NCI-H1436 treated with DMSO at 0.1 percent for 48 hours (cell line): Measurements from ENCODE around the gene B3GAT2.

ENCODE experiments used
- DNase-seq: peaks from one replicate; lab custom pipeline; 2025; lab: John Stamatoyannopoulos, UW

Gene B3GAT2

DNA sequence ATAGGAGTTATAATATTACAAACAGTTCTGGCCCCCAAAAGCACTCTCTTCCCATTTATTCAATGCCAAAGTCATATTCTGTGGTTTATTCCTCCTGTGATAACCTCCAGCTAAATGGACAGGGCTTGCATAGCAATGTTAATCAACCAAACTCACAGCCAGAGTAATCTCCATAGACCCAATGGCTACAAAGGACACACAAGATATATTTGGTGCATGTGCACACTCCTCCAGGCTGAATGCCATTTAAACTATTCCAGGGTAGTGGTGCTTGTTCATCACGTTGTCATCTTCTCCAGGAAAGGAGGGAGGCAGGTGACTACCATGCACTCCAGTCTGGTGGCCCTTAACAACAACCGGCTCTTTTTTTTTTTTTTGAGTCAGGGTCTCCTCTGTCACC is 56.8 kb downstream of the B3GAT2 start:
- no peak for DNase-seq

DNA sequence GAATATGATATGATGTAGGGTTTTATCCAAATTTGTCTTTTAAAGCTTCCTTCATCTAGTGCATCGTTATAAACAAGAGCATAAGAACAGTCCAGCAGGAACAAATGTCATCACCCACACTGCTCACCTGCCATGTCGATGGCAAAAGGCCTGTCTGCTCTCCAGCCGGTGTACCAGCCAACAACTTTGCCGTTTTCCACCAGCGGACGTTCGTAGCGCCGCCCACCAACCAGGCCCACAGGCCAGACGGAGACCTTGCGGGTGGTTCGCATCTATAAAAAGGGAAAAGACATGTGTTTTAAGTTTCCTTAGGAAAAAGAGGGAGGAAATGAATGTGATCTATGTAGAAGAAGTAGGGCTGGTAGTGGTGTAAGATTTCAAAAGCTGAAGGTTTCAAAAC is 62.9 kb downstream of the B3GAT2 start:
- DNase-seq, result no peak

DNA sequence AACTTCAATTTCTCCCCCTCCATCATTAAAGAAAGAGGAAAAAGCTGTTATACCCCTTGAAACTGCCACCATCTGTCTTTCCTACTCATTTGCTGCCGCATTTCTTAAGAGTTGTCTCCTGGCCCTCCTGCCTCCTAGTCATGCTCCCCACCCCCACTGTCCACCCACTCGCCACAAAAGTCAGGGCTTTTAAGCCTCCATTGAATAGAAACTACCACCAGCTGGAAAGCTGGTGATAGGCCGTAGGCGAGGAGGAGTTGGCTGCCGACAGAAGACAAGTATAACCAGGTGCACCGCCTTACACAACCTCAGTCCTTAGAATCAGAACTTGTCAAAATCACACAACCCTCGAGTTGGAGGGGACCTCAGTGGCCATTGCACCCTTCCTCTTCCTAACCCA is 67.6 kb downstream of the B3GAT2 start:
- DNase-seq, result no peak

DNA sequence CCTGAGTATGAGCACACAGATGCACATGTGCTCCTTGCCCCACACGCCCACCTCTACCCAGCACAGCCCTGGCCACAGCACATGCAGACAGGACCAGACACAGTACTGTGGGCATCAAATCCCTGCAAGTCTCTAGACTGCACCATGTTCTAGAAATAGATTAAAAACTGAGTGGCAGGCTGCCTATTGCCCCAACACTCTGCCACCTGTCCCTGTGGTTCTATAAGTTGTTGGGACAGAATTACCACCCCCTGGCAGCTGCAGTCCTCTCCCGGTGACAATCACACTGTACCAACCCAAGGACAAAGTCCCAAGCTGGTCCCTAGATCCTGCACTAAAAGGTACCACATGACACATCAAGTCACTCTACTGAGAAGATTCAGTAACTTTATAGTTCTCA is 70.2 kb downstream of the B3GAT2 start:
- no peak for DNase-seq

DNA sequence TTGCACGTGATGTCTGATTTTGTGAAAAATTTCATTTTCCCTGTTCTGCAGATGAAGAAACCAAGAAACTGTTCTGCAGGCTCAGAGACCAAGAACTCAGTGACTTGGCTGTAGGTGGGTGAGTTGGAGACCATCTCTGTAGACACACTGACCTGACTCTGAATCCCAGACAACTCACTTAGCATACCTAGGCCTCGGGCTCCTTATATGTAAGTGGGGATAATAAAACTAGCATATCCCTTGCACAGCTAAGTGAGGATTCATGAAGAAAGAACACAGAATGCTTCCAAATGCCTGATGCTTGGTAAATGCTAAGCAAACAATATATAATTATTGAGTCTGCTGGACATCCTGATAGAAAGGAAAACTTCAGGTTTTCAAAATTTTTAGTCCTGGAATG is 70.8 kb downstream of the B3GAT2 start:
- DNase-seq, result no peak

DNA sequence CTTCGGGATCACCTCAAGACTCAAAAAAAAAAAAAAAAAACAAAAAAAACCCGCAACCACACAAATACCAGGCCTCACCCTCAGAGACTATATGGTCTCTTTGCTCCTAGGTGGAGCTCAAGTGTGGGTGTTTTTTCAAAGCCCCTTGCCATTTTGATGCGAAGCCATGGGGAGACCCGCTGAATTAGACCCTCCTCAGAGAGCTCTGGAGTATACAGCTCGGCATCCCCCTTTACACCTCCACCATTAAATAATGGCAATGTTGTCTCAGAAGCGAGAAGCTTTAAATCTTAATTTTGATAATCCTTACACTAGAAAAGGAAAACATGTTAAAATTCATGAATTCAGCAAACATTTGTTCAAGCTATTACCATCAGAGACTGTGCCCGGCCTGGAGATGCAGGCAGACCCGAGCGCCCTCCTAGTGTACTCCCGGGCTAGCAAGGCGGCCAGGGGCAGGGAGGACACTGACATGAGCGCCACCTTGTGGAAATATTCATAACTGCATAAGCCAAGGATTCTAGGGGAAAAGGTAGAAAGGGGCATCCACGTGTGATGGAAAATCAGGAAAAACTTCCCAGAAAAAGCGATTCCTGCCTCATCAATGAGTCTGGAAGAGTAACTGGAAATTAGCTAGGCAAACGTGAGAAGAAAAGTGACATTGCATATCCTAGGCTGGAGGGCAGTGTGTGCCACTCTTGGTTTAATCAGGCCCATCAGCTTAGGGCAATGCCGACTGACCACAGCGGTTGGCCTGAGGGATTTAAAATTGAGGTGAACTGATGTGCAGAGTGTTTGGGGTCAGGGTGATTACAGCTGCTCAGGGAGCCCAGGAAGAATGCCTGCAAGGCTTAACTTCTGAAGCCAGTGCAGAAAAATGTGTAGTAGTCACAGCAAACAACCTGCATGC is 72.5 kb downstream of the B3GAT2 start:
- no peak for DNase-seq

DNA sequence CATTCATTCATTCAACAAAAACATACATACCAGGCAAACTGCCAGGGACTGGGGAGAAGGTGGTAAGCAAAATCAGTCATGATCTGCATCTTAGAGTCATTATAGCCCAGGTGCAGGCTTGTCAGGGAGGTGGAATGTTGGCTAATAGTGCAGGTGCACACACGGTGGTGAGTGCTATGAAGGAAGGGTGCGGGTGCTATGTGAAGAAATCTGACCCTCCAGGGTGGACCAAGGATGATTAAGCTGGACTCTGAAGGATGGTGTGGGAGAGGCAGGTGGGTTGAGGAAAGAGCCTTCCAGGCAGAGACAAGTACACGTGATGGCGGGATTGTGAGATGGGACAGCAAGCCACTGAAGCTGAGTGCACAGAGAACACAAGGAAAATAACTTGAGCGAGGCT is 77.4 kb downstream of the B3GAT2 start:
- no peak for DNase-seq

DNA sequence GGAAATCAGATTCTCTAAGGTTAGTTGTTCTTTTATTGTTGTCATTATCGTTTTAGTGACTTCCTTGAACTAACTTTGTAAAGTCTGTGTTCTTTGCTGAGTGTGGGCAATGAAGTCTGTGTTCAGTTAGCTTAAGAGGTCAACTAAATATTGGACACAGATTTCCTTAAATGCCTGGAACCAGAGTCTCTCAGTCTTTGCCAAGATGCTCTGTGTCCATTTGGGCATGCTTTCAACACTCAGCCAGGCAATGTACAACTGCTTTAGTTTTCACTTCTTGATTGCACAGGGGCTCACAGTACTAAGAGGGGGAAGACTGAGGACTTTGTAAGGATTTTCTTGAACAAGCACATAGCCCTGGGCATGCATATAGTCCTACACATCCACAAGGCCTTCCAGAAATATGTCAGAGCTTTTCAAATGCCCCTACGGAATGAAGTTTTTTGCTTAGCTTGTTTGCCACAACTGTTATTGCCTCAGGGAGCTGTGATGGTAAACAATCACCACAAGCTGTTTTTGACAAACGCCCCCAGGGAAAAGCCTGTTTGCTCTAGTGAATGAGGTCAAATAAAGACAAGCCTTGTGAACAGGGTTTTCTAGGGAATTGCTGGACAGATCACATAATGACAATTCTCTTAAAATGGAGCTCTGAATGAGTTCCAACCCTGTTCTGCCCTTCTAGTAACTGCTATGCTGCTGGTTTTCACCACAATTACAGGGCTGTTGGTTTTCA is 82.5 kb downstream of the B3GAT2 start:
- DNase-seq, result no peak

DNA sequence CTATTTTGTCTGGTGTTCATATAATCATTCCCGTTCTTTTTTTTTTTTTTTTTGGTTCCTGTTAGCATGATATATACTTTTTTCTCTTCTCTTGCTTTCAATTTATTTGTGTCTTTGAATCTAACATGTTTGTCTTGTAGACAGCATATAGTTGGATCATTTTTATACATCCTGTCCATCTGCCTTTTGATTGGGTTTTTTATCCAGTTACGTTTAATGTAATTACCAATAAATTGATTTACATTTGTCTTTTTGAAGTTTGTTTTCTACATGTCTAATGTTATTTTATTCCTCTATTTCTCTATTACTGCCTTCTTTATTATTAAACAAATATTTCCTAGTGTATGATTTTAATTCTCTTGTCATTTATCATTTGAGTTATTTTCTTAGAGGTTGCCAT is 84.4 kb downstream of the B3GAT2 start:
- no peak for DNase-seq

DNA sequence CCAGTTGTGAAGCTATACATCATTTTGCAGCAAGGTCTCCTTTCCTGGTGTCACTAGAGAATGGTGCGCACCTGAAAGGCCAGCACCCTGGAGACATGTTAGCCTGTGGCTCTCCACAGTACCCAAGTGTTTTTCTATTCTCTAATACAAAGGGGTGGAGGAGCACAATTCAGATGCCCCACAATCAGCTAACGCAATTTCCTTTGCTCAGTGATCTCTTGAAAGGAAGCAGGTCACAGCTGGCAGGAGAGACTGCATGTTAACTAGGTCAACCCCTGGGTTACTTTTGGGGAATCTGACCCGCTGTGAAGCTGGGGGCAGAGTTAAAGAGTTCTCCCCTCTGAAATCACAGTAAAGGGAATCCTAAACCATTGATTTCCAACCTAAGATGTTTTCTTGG is 92.5 kb downstream of the B3GAT2 start:
- DNase-seq, result no peak

DNA sequence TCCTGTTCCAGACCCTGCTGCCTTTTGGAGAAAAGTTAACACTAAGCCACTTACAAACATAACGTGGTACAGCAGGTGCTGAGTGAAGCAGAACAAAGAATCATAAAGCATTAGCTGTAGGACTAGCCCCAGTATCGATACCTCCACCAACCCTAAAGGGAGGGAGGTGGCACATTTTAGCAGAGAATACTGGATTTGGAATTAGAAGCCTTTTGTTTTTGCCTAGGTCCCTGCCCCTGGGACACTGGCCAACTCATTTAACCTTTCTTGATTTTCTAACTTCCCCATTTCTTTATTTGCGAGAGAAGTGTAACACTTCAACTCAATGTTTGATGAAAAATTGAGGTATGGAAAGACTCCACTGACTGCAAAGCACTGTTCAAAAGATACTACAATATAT is 93.5 kb downstream of the B3GAT2 start:
- no peak for DNase-seq

DNA sequence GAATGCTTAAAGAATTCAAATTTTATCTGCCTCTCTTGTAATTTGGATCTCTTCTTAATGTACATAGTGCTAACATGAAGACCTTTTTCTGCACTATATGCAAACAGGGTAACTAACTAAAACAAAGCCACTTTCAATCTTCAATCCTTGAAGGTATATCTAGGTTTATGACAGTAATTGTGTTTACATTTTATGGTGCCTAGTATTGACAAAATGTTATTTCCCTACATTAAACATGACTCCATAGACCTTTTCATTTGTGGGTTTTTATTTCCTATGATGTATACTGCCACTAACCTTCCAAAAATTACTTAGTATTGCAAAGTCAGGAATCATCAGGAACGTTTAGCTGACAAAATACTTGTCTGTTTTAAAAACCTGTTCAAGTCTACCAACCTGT is 95.9 kb downstream of the B3GAT2 start:
- no peak for DNase-seq

DNA sequence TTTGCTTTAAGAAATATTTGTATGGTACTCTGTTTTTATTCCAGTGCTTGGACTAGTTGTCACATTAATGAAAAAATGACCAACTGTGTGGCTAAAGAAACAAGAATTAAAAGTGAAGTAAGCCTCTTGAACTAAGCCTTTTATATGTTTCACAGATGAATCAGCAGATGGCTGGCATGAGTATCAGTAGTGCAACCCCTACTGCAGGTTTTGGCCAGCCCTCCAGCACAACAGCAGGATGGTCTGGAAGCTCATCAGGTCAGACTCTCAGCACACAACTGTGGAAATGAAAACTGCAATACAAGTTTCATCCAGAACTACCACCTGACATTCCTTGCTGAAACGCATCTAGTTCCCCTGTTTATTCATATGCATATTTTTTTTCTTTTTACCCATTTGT is 96.8 kb downstream of the B3GAT2 start:
- no peak for DNase-seq

DNA sequence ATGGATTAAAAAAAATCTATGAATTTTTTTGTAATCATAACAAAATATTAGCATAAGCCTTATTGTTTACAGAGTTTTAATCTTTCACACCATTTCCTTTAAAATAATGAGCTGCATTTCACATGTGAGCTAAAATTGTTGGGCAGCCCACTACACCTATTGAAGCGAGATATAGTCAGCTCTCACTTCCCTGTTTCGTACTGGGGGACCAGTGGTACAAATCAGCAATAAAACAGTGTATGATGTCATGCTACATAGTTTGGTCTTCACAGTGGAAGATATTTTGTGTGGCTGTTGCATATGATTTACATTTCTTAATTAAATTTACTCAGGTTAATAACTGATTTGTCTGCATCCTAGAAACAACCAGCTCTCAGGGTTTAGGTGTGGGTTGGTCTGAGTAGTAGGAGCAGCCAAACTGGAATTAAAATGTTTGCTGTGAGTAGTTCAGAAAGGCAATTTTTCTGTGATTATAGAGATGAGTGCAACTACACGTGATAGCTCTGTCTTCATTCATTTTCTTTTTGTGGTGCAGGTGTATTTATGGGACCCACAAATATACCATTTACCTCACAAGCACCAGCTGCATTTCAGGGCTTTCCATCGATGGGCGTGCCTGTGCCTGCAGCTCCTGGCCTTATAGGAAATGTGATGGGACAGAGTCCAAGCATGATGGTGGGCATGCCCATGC is 99.3 kb downstream of the B3GAT2 start:
- DNase-seq, result peak; percentile 13

DNA sequence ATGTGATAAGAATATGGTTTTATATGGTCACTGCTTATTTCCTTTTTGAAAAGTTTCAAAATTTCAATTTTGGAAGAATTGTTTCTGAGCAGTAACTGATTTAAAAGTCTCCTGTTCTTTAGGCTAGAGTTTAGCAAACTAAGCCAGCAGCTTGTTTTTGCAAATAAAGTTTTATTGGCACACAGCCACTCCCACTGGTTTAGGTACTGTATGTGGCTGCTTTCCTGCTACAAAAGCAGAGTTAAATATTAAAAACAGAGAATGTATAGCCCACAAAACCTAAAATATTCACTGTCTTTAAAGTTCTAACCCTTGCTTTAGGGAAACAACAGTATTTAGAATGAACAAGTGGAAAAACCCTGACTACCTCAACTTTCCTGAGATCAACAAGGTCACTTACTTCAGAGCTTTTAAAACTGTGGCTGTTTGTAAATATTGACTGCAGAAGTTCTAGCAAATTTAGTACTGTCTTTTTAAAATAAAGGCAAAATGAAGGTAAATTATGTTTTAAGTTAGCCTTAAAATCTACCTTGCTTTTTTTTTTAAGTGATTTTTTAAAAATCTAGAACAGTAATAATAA is 104.1 kb downstream of the B3GAT2 start:
- DNase-seq, result no peak

DNA sequence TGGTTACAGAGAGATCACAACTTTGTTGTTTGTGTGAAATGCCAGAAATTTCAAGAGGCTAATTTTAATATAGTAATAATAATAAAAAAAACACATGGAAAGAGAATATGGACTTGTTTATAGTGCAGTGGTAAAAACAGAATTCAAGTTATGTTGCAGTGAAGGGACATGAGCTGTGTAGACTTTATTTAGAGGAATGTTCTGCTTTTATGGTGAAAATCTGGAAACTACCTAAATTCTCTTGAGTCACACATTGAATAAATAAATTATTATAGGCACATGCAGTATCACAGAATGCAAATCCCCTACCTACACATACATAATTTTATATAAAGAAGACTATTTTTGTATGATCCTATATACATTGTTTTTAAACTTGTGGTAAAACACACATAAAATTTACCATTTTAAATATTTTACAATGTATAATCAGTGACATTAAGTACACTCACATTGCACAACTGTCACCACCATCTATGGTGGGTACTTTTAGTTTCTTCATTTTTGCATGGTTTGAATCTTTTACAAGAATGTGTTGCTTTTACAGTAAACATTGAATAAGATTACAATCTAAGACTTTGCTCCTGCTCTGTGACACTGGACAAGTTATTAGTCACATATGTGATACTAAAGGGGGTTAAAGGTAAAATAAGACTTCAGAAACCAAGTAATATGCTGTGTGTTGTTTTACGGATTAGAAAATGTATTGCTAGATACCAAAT is 107.4 kb downstream of the B3GAT2 start:
- DNase-seq, result no peak

DNA sequence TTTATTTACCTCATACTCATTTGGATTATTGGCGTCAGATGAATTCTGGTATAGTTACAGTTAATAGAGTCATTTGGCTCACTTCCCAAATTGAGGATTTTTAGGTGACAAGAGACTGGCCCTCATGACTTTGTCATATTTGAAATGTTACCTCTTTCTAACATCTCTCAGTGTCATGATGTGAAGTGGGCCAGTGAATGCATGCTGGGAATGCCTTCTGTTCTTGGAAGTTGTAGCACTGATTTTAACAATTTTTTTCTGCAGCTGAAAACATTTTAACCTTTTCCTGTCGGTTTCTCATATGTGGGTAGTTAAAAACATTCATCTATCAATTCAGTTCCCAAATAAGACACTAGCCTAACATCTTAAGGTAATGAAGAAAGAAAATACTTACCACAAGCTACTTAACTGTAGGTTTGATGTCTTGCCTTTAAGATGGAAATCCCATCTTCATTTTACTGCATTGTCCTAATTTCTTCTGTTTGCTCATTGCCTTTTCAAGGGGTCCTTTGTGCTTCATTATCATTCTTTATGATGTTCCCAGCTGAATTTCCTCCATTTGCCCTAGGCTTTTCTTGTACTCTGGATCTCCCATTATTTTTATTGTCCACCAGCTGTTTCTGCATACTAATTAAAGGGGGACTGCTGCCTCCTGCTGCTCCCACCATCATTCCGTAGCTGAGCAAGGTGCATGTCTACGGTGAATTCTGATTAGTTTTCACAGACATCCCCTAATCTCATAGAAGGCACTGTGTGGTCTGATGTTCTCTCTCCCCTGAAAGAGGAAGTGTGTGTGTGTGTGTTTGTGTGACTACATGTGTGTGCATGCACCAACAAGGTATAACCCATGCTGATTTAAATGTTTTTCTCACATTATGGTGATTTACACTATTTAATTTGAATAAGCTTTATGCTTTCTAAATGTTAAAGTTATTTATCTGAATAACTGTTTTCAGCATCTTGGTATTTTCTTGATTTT is 109.5 kb downstream of the B3GAT2 start:
- DNase-seq, result no peak

DNA sequence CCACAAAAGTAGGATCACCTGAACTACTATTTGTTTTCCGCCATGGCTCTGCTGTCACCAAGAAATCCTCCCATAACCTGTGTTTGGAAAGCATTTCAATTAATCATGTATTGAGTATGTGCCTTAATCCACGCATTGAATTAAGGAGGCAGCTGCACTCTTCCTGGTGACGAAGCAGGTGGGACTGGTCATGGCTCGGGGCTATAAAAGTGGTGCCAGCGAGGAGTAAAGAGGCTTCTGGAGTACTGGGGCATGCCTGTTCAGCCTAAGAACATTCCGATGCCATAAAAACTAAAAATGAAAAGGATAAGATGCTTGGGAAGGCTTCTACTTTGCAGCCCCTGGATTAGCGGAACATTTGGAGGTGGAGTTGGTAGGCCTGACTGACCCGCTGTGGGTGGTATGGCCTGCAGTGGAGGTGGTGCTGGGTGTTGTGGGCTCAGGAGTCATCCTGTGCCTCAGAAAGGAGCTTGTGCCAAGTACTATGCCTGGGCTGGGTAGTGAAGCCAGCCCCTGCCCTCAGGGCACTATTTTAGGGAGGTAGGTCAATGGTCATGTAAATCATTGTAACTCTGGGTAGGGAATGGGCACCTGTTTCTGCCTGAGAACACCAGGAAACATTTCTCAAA is 110.5 kb downstream of the B3GAT2 start:
- DNase-seq, result no peak

DNA sequence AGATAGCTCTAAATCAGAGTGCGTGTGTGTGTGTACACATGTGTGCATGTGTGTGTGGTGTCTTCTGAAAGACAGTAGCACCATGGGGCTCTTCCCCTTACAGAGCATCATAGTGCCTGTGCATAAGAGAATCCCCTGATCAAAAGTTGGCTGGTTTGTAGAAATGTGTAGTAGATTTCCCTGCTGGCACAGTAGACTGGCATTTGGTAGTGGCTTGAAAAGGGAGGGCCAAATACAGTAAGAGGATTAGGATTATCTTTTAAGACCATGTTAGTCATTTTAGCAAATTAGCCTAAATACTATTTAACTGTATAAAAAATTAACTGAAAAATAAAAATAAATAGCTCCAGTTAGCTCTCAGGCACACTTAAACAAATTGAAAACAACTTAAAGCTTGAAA is 112.6 kb downstream of the B3GAT2 start:
- DNase-seq, result no peak

DNA sequence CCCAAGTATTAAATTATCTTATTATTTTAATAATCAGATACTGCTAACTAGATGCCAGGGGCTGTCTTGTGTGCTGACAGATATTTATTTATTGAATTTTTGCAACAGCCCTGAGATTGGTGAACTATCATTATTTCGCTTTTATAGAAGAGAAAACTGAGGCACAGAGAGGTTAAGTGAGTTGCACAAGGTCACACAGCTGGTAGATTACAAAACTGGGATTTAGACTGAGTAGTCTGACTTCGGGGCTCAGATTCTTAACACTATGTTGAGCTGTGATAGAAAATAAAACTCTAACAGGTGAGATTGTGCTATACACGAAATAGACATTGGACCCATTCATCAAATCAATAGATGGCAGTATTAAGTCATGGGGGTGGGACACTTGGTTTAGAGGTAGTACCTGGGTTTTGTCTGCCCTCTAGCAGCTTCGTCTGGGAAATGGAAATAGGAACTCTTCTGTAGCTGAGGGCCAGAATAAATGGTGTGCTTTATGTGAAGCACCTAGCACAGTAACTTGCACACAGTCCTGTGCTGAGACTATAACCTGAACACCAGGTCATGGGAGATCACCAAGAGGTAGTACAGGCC is 113.4 kb downstream of the B3GAT2 start:
- no peak for DNase-seq
